K562 treated with DMSO at 1 percent for 12 hours (cell line): ENCODE data around the gene TMEM106C. TPM values are rescaled to one million over a fixed set of nuclear protein-coding genes. Genes with fewer than 3 reads are reported as not detected.

Experiments used
- total RNA-seq: library from RNA; unstranded; fragments of 300-600 nt; gene quantifications from 2 replicates; pipeline ENCODE4 v1.2.3, GENCODE V29; 2022; ENCODE audit not compliant: insufficient read depth

The TMEM106C gene
- total RNA-seq, result 112 and 150 TPM in 2 replicates

GRCh38 chr12:47963340-47964040 is at the start of gene TMEM106C:
Gene TMEM106C (plus strand): TSS chr12:47963596. CDS start chr12:47964237, 641 bp downstream.

GRCh38 chr12:48004053-48004941 is 40.9 kb downstream of the TMEM106C start, which contains the start of gene COL2A1:
Gene COL2A1 (minus strand): TSS chr12:48004476. CDS start chr12:48004321, 155 bp downstream.

Other genes with a start within 250 kb of the TMEM106C start
- gene ENDOU, start 238.1 kb upstream of the TMEM106C start, total RNA-seq, result not detected in 2 replicates
- 0.26 and 0.67 TPM in 2 replicates for gene RAPGEF3, start 204.7 kb upstream of the TMEM106C start, total RNA-seq
- 28.8 and 48.4 TPM in 2 replicates for gene SLC48A1, start 190.4 kb upstream of the TMEM106C start, total RNA-seq
- 27.5 and 52.4 TPM in 2 replicates for gene HDAC7, start 143.7 kb upstream of the TMEM106C start, total RNA-seq
- 1.9 and 5.5 TPM in 2 replicates for gene VDR, start 58.6 kb upstream of the TMEM106C start, total RNA-seq
- not detected in 2 replicates for gene COL2A1, start 40.9 kb downstream of the TMEM106C start, total RNA-seq
- 5.5 and 21.1 TPM in 2 replicates for gene SENP1, start 142.5 kb downstream of the TMEM106C start, total RNA-seq
- 19.9 and 35.6 TPM in 2 replicates for gene PFKM, start 155.8 kb downstream of the TMEM106C start, total RNA-seq
- gene ASB8, start 193.9 kb downstream of the TMEM106C start, total RNA-seq, result 15.2 and 27.0 TPM in 2 replicates
- 0.26 TPM in 1 of 2 replicates, not detected in the other for gene CCDC184, start 220.0 kb downstream of the TMEM106C start, total RNA-seq
- gene OR10AD1, start 239.7 kb downstream of the TMEM106C start, total RNA-seq, result not detected in 2 replicates